NOMO-1 treated with dmso at 0.1 percent for 144 hours (cell line): ENCODE results near the gene ASCC1.
A peak's percentile ranks its signal among the peaks of the same experiment; 100 is the strongest.
"Not testable (repeated sequence)": the region's sequence is repeated elsewhere in the genome, so short reads cannot be mapped to it uniquely, and the experiment has no call there.

Experiments used
- DNase-seq: peaks from one replicate; lab custom pipeline; 2025; ENCODE audit not compliant: unreplicated experiment; lab: John Stamatoyannopoulos, UW

ASCC1 gene

GRCh38 chr10:72173619-72174296, 42.3 kb downstream of the ASCC1 start:
- DNase-seq: no peak

DNA sequence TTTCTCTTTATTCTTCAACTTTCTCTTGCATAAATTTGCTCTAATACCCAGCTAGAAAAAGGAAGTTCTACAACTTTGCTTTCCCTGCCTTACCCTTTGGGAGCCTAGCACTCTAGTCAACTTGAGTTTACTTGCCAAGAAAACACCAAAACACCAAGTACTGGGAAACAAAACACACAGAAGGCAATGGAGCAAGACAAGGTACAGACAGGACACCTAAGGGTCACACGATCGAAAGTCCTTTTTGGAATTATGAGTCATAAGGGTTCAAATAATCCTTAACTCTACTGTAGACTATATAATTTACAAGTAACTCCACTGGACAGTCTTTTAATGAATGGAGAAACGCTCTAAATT, 42.8 kb downstream of the ASCC1 start:
- DNase-seq: no peak

DNA sequence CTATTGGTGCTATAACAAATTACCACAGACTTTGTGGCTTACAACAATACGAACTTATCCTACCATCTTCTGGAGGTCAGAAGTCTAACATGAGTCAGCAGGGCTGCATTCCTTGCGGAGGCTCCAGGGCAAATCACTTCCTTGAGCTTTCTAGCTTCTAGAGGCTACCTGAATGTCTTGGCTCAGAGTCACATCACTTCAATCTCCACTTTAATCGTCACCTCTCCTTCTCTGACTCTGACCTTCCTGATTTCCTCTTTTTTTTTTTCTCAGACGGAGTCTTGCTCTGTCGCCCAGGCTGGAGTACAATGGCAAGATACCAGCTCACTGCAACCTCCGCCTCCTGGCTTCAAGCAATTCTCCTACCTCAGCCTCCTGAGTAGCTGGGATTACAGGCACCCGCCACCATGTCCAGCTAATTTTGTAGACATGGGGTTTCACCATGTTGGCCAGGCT, 44.9 kb downstream of the ASCC1 start:
- DNase-seq: no peak

- DNase-seq: no peak
These were observed 45.3 kb downstream of the ASCC1 start for GRCh38 chr10:72170733-72171132.

- DNase-seq: no peak
These were observed 45.8 kb downstream of the ASCC1 start for GRCh38 chr10:72170263-72170662.

- no peak for DNase-seq
These were observed 49.0 kb downstream of the ASCC1 start for GRCh38 chr10:72167118-72167517.

GRCh38 chr10:72164617-72165016, 51.5 kb downstream of the ASCC1 start:
- DNase-seq: peak; percentile 29

GRCh38 chr10:72162978-72163377, 53.1 kb downstream of the ASCC1 start:
- DNase-seq: no peak

- no peak for DNase-seq
These were observed 57.9 kb downstream of the ASCC1 start for GRCh38 chr10:72158176-72158575.

GRCh38 chr10:72156223-72156622, 59.9 kb downstream of the ASCC1 start:
- no peak for DNase-seq

DNA sequence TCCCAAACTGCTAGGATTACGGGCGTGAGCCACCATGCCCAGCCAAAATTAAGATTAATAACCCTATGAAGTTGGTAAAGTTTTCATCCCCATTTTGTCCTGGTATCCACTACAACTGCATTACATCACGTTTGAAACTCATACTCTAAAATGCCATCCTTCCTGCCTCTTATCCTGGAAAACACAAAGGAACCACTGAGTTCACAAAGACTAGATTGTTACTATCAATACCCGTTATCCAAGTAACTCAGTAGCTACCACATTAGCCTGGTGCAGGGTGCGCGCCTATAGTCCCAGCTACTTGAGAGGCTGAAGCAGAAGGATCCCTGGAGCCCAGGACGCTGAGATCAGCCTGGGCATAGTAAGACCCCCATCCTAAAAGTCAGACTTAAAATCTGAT, 63.8 kb downstream of the ASCC1 start:
- DNase-seq: no peak

- DNase-seq: not testable (repeated sequence)
These were observed 65.2 kb downstream of the ASCC1 start for GRCh38 chr10:72150746-72151478.

- not testable (repeated sequence) for DNase-seq
These were observed 68.8 kb downstream of the ASCC1 start for GRCh38 chr10:72147324-72147584.

- DNase-seq: no peak
These were observed 69.3 kb downstream of the ASCC1 start for GRCh38 chr10:72146559-72147323.

DNA sequence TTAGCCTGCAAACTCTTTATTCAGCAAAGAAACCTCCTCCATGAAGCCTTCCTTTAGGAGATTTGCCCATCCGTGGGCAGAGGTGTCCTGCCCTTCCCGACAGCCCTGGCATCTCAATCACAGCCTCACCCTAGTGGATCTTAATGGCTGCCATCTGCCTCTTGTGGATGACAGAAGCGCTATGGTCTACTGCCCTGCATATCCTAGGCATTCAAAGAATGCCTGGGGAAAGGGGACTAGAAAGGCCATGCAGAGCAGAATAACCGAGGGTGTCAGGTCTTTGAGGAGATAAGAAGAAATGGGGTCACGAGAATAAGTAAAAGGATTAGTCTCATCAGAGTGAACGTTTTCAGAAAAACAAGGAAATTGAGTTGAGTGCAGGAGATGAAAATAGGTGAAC, 70.0 kb downstream of the ASCC1 start:
- no peak for DNase-seq

GRCh38 chr10:72145657-72146056, 70.4 kb downstream of the ASCC1 start:
- DNase-seq: no peak

- DNase-seq: no peak
These were observed 75.2 kb downstream of the ASCC1 start for GRCh38 chr10:72140850-72141249.

DNA sequence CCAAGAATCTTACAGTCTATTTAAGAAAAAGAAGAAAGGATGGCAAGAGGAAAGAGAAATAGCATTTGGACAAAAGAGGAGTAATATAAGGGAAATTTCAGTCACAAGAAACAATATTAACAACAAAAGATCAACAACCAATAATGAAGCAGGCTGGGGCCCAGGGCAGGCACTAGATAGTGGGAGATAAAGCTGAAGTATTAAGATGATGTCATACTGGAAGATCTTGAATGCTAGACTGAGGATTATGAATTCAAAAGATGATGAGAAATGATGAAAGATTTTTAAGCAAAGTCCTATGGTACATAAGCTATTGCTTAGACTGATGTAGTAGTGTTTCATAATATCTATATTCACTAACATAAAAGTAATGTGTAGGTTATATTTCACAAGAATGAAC, 75.9 kb downstream of the ASCC1 start:
- DNase-seq: no peak

GRCh38 chr10:72137583-72137982, 78.5 kb downstream of the ASCC1 start:
- DNase-seq: no peak

DNA sequence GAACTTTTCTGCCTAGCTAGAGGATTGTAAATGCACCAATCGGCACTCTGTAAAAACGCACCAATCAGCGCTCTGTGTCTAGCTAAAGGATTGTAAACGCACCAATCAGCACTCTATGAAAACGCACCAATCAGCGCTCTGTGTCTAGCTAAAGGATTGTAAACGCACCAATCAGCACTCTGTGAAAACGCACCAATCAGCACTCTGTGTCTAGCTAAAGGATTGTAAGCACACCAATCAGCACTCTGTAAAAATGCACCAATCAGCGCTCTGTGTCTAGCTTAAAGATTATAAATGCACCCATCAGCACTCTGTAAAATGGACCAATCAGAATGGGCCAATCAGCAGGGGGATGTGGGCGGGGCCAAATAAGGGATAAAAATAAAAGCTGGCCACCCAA, 79.9 kb downstream of the ASCC1 start:
- DNase-seq: not testable (repeated sequence)

DNA sequence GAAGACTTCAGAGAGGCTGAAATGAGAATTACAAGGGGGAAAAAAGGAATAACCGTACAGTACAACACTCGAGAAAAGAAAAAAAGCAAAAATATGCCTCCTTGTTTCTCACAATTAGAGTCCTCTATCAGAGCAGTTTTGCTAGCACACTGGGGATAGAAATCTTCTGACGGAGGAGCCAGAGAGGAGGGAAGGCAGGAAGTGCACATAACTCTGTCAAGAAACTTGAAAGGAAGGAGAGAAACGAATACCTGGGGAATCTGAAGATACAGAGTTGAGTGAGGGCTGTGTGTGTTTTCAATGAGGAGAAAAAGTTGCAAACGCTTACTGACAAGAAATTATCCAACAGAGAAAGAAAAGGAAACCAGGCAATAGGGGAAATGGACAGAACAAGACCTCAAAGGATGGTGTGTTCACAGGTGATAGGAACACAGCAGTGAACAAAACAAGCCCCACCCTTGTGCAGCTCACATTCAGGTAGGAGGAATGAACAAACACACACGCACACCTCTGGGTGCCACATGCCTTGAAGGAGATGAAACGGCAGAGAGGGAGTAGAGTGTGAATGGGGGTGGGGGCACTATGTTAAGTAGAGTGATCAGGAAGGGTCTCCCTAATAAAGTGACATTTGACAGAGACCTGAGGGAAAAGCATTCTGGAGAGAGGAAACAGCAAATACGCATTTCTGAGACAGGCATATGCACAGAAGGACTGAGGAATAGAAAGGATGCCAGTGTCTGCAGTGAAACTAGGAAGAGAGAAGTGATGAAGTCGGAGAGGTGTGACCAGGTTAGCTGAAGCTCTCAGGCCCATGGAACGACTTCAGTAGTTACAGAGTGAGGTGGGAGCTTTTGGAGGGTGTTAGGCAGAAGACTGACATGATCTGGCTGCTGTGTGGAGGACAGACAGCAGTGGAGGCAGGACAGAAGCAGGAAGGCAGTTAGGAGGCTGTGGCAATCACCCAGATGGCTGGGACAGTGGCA, 81.0 kb downstream of the ASCC1 start:
- DNase-seq: no peak
